HepG2 (cell line): ENCODE measurements around the gene CD274. TPM values are rescaled to one million over a fixed set of nuclear protein-coding genes. Genes with fewer than 3 reads are reported as not detected.

Experiments used
- ATAC-seq: fragments of 200-7000 bp; cut with Tn5 transposase; 3 replicates; pipeline ENCODE4 v1.9.1; 2020; ENCODE audit warnings: mild to moderate bottlenecking, moderate library complexity
- BruUV-seq: library from RNA; stranded (reverse); fragments of 400-500 nt; replicated peaks from 2 replicates; lab custom pipeline; 2021; lab: Mats Ljungman, UMichigan
- CTCF ChIA-PET: fragments of 300-600 bp; formaldehyde crosslinking; extraction: SDS; loops from one replicate; lab custom pipeline; 2021; ENCODE audit warnings: low total read pairs, inconsistent platforms, low intra/inter-chr PET ratio; lab: Yijun Ruan, JAX
- POLR2A ChIA-PET: fragments of 350-600 bp; sonication (Branson Sonifier 250); formaldehyde crosslinking; loops from one replicate; lab custom pipeline; 2020; ENCODE audit warnings: antibody characterized with exemption, inconsistent platforms; lab: Yijun Ruan, JAX
- DNase-seq: peaks from one replicate; pipeline ENCODE4 v3.0.0-alpha.2; 2015; ENCODE audit warnings: low spot score
- FAIRE-seq: peaks from 3 replicates; lab custom pipeline; 2011; peaks lifted over from hg19 to GRCh38; lab: Jason Lieb, UNC
- H2AFZ ChIP-seq: one replicate; pipeline ENCODE4 v1.6.1; 2011; ENCODE audit warnings: low read length, inconsistent platforms
- H3K27ac ChIP-seq: fragments of 300-600 bp; 3 replicates; pipeline ENCODE4 v1.8.0; 2011; ENCODE audit warnings: mixed run types, mild to moderate bottlenecking, mixed read lengths, low read length, inconsistent platforms; ENCODE audit not compliant: insufficient read depth; ENCODE audit errors: extremely low read length
- H3K27me3 ChIP-seq, 2 experiments: fragments of 200-600 bp in 1 of 2; 2 replicates in 1 of 2; 3 replicates in 1 of 2; pipeline versions ENCODE4 v1.6.0 to v1.8.0; 2011; ENCODE audit warnings: low read length in 2 of 2, mild to moderate bottlenecking in 2 of 2, moderate library complexity in 2 of 2, inconsistent platforms in 1 of 2; ENCODE audit not compliant: insufficient read depth in 2 of 2, control insufficient read depth in 1 of 2
- H3K36me3 ChIP-seq, 2 experiments: fragments of 200-600 bp in 1 of 2; replicated peaks in 1 of 2; 2 replicates in 1 of 2; 3 replicates in 1 of 2; pipeline versions ENCODE4 v1.5.1 to v1.8.0; 2011; ENCODE audit warnings: low read length in 2 of 2, inconsistent platforms in 1 of 2; ENCODE audit not compliant: insufficient read depth in 2 of 2, control insufficient read depth in 1 of 2
- H3K4me1 ChIP-seq: 2 replicates; pipeline ENCODE4 v1.5.1; 2012; ENCODE audit warnings: low read length, inconsistent platforms; ENCODE audit not compliant: insufficient read depth
- H3K4me2 ChIP-seq: 2 replicates; pipeline ENCODE4 v1.6.0; 2011; ENCODE audit warnings: low read depth, low read length, inconsistent platforms
- H3K4me3 ChIP-seq, 3 experiments: fragments of 200-600 bp in 1 of 3; sonication (generic), shearing (Covaris generic) in 1 of 3; replicated peaks in 1 of 3; 2 replicates each; pipeline ENCODE4 v1.5.1; 2011 to 2016; ENCODE audit warnings: low read length in 3 of 3, inconsistent platforms in 2 of 3, low read depth in 2 of 3, mild to moderate bottlenecking in 2 of 3, control low read depth in 1 of 3, mixed read lengths in 1 of 3; ENCODE audit not compliant: insufficient read depth in 1 of 3
- H3K79me2 ChIP-seq: one replicate; pipeline ENCODE4 v1.6.1; 2011; ENCODE audit warnings: low read length, inconsistent platforms; ENCODE audit not compliant: insufficient read depth
- H3K9ac ChIP-seq: 2 replicates; pipeline ENCODE4 v1.6.0; 2011; ENCODE audit warnings: mild to moderate bottlenecking, low read depth, low read length, inconsistent platforms; ENCODE audit not compliant: insufficient read depth
- H3K9me3 ChIP-seq: 2 replicates; pipeline ENCODE4 v1.5.1; 2012; ENCODE audit warnings: mild to moderate bottlenecking, low read length
- H4K20me1 ChIP-seq: 2 replicates; pipeline ENCODE4 v1.6.0; 2011; ENCODE audit warnings: inconsistent platforms, mild to moderate bottlenecking, low read length, moderate library complexity; ENCODE audit not compliant: insufficient read depth
- ETV6 ChIP-seq: sonication (generic); formaldehyde crosslinking; conservative IDR thresholded peaks from 2 replicates; pipeline ENCODE4 v1.4.0; 2020; ENCODE audit warnings: missing genetic modification reagents
- GLMP ChIP-seq: sonication (generic); formaldehyde crosslinking; IDR thresholded peaks from 2 replicates; pipeline ENCODE4 v1.9.0; 2021; ENCODE audit warnings: missing genetic modification reagents, mild to moderate bottlenecking, borderline replicate concordance
- RCOR2 ChIP-seq: IDR thresholded peaks from 2 replicates; pipeline ENCODE4 v1.6.1; 2016; ENCODE audit warnings: missing biosample characterization, missing genetic modification reagents
- SMYD3 ChIP-seq: sonication (generic); formaldehyde crosslinking; IDR thresholded peaks from 2 replicates; pipeline ENCODE4 v1.8.1; 2023; ENCODE audit warnings: mild to moderate bottlenecking, missing genetic modification reagents
- ZBTB10 ChIP-seq: sonication (generic); formaldehyde crosslinking; IDR thresholded peaks from 2 replicates; pipeline ENCODE4 v1.4.0; 2020; ENCODE audit warnings: missing genetic modification reagents, borderline replicate concordance
- ZNF589 ChIP-seq: sonication (generic); formaldehyde crosslinking; conservative IDR thresholded peaks from 2 replicates; pipeline ENCODE4 v1.8.0; 2022; ENCODE audit warnings: mild to moderate bottlenecking, moderate library complexity, missing genetic modification reagents
- WGBS: methylation state at CpG from one replicate; pipeline ENCODE4 v1.1.6; 2017; ENCODE audit warnings: low lambda C conversion rate; 5-methylcytosine and 5-hydroxymethylcytosine counted together
- in situ Hi-C: cut with HindIII; loops from 2 replicates; pipeline ENCODE4 v1.10.0; 2017; ENCODE audit warnings: low pct_unique_long_range_greater_than_20kb; ENCODE audit not compliant: extremely low pct_ligation_motif_present
- intact Hi-C: fragments of 100-400 bp; cut with micrococcal nuclease; formaldehyde crosslinking; loops from one replicate; pipeline ENCODE4 v1.10.0; 2022; ENCODE audit not compliant: unreplicated experiment
- polyA plus RNA-seq, 8 experiments: library from polyadenylated mRNA; depleted of rRNA in 3 of 8; stranded (reverse) in 7 of 8; unstranded in 1 of 8; fragments of >200 nt; fragmentation: Illumina TruSeq in 4 of 8; extraction: Trizol in 4 of 8; gene quantifications; 2 replicates each; pipeline versions ENCODE4 v1.2.1 to v1.2.3, GENCODE V29; 2011 to 2016; ENCODE audit warnings: low read depth in 4 of 8, missing spikeins in 1 of 8, mixed read lengths in 1 of 8; ENCODE audit not compliant: insufficient read depth in 1 of 8
- total RNA-seq, 5 experiments: library from RNA; depleted of rRNA; stranded (reverse); fragments of >200 nt; fragmentation: Illumina TruSeq; extraction: Trizol; gene quantifications; 2 replicates each; pipeline ENCODE4 v1.2.3, GENCODE V29; 2016; ENCODE audit warnings: low read depth in 1 of 5

Gene CD274
- total and polyA plus RNA-seq, 2 of the 13 experiments (the other 11 are each of a cell fraction or from before 2014, with no cell fraction given) = 0.17 to 0.49 TPM

GRCh38 chr9:5482194-5482593 is 31.9 kb downstream of the CD274 start (continued):
- TF ChIP-seq ZBTB10 (CRISPR knock-in tag) = no peak
- TF ChIP-seq RCOR2 (CRISPR knock-in tag) = no peak
- no peak for TF ChIP-seq ETV6 (CRISPR knock-in tag)
- TF ChIP-seq GLMP (CRISPR knock-in tag) = no peak
- TF ChIP-seq SMYD3 = no peak

- intact Hi-C loops = no loop called here
- POLR2A ChIA-PET = no interaction called here
- FAIRE-seq (no peak), DNase-seq (no peak)
- in situ Hi-C loops = no loop called here
- TF ChIP-seq ZNF589 (CRISPR knock-in tag) = no peak
- TF ChIP-seq, all 625 proteins: peak for 0
- Histone ChIP-seq H4K20me1 (no peaks in the 10 kb centered on the region), H3K79me2 (no peaks in the 10 kb centered on the region), H3K9ac (no peak overlapping the region), H3K9me3 (no peaks in the 10 kb centered on the region), H3K27ac (no peak overlapping the region), H3K4me1 (peaks cover 6% of the 10 kb centered on the region; the same call in 1 of the 2 replicates), H2AFZ (no peak overlapping the region), H3K36me3 (no peaks in the 10 kb centered on the region), H3K27me3 (peaks cover 0 to 4% of the 10 kb centered on the region in 2 experiments; a peak in 1 of 5 replicates), H3K4me2 (no peak overlapping the region), H3K4me3 (no peak overlapping the region)
- 32% methylated on average over 2 of the region's 2 CpGs for WGBS
- BruUV-seq = no TSS peak
- no peak for ATAC-seq
- CTCF ChIA-PET = no interaction called here
Measured at GRCh38 chr9:5483306-5483705, 33.0 kb downstream of the CD274 start.
